Tibial artery (tissue), 4 donors: ENCODE results near the gene NGDN.

Experiments used
- DNase-seq, 2 donors: peaks; one replicate each; pipeline ENCODE4 v3.0.0-alpha.2; 2019
- H3K27ac ChIP-seq, 2 donors: fragments of 200-600 bp; sonication (generic) in 1 of 2; 1 replicate in 1 of 2; 2 replicates in 1 of 2; pipeline ENCODE4 v1.5.1; 2018 to 2019; ENCODE audit warnings: mild to moderate bottlenecking in 1 of 2
- H3K27me3 ChIP-seq, 2 donors: fragments of 200-600 bp; sonication (generic) in 1 of 2; one replicate each; pipeline versions ENCODE4 v1.5.1 to v1.6.0; 2016 to 2019
- H3K36me3 ChIP-seq, 3 donors: fragments of 200-600 bp; sonication (generic) in 2 of 3; one replicate each; pipeline ENCODE4 v1.5.1; 2016 to 2019; ENCODE audit warnings: mild to moderate bottlenecking in 2 of 3
- H3K4me1 ChIP-seq, 4 donors: fragments of 200-600 bp; sonication (generic) in 2 of 4; 1 replicate in 3 of 4; 2 replicates in 1 of 4; pipeline ENCODE4 v1.5.1; 2016 to 2019
- H3K4me3 ChIP-seq, 2 donors: fragments of 200-600 bp; sonication (generic) in 1 of 2; 1 replicate in 1 of 2; 2 replicates in 1 of 2; pipeline ENCODE4 v1.5.1; 2018 to 2019; ENCODE audit warnings: mild to moderate bottlenecking in 2 of 2
- H3K9me3 ChIP-seq, 3 donors: fragments of 200-600 bp; sonication (generic) in 1 of 3; one replicate each; pipeline ENCODE4 v1.5.1; 2016 to 2019
- intact Hi-C: fragments of 100-400 bp; cut with DNase I; formaldehyde crosslinking; loops from one replicate; pipeline ENCODE4 v1.15.0; 2023; ENCODE audit warnings: low total_unique reads
- TF ChIP-seq, protein P1 (sequence below), 2 experiments: fragments of 200-600 bp in 1 of 2; fragments of 450-650 bp in 1 of 2; IDR thresholded peaks; one replicate each; pipeline ENCODE4 v1.5.1; 2017 to 2019; ENCODE audit warnings: antibody characterized with exemption in 2 of 2, mild to moderate bottlenecking in 1 of 2, moderate library complexity in 1 of 2

NGDN gene

DNA sequence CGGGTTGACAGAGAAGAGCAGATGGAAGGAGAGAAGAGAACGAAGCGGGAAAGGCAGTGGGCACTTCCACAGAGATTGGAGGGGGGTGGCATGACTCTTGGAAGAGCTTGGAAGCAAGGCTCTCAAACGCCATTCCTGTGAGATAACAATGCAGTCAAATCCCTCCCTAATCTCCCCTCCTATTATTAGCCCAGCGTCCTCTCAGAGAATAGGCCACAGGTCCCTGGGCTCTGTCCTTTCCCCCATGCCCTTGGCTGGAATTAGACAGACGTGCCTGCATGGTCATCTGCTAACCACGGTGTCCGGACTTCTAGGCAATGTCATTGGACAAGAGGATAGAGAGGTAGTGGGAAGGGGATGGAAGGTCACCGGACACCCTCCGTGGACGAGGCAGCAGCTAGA lies 26.1 kb upstream of the NGDN start:
- H3K4me1 ChIP-seq = no peaks in the 10 kb centered on the region
- intact Hi-C loops = no loop called here
- peak in 1 of 2 donors; percentile 29 for DNase-seq

DNA sequence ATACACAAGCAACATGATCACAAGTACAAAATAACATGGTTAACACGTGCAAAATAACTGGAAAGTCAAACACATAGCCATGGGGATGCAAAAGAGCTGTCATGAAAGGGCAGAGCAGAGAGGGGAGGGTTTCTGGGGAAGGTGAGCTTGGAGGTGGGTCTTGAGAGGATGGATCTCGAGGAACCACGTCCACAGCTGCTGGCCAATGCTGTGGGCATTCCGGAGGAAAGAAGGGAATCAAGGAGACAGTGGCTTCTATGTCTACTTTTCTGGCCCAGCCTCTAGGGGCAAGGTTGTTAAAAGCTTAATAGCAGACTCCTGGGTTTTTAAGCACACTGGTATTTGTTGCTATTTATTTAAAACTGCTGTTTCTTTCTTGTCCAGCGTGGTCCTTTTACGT lies 25.6 kb upstream of the NGDN start:
- Histone ChIP-seq H3K9me3 (no peaks in the 10 kb centered on the region), H3K27me3 (peaks cover 0 to 7% of the 10 kb centered on the region in 2 donors), H3K4me3 (no peak overlapping the region), H3K4me1 (no peaks in the 10 kb centered on the region), H3K27ac (no peak overlapping the region), H3K36me3 (no peaks in the 10 kb centered on the region)
- no peak for DNase-seq
- TF ChIP-seq, protein P1, sequence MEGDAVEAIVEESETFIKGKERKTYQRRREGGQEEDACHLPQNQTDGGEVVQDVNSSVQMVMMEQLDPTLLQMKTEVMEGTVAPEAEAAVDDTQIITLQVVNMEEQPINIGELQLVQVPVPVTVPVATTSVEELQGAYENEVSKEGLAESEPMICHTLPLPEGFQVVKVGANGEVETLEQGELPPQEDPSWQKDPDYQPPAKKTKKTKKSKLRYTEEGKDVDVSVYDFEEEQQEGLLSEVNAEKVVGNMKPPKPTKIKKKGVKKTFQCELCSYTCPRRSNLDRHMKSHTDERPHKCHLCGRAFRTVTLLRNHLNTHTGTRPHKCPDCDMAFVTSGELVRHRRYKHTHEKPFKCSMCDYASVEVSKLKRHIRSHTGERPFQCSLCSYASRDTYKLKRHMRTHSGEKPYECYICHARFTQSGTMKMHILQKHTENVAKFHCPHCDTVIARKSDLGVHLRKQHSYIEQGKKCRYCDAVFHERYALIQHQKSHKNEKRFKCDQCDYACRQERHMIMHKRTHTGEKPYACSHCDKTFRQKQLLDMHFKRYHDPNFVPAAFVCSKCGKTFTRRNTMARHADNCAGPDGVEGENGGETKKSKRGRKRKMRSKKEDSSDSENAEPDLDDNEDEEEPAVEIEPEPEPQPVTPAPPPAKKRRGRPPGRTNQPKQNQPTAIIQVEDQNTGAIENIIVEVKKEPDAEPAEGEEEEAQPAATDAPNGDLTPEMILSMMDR (IDR thresholded peaks at IDR 0.05) = no peak
- intact Hi-C loops = no loop called here

More for the DNA sequence above, 26.1 kb upstream of the NGDN start:
- no peaks in the 10 kb centered on the region for H3K9me3 ChIP-seq
- H3K27me3 ChIP-seq = peaks cover 0 to 7% of the 10 kb centered on the region in 2 donors
- TF ChIP-seq, protein P1 (IDR thresholded peaks at IDR 0.05) = no peak
- no peak overlapping the region for H3K27ac ChIP-seq
- no peaks in the 10 kb centered on the region for H3K36me3 ChIP-seq
- H3K4me3 ChIP-seq = no peak overlapping the region

- intact Hi-C loops = no loop called here
- Histone ChIP-seq H3K4me1 (no peaks in the 10 kb centered on the region), H3K27me3 (peaks cover 0 to 8% of the 10 kb centered on the region in 2 donors), H3K27ac (no peak overlapping the region), H3K9me3 (no peaks in the 10 kb centered on the region), H3K4me3 (no peak overlapping the region), H3K36me3 (no peaks in the 10 kb centered on the region)
- TF ChIP-seq, protein P1 (IDR thresholded peaks at IDR 0.05) = no peak
- DNase-seq = no peak
These were observed 25.2 kb upstream of the NGDN start for GRCh38 chr14:23444314-23444713.

DNA sequence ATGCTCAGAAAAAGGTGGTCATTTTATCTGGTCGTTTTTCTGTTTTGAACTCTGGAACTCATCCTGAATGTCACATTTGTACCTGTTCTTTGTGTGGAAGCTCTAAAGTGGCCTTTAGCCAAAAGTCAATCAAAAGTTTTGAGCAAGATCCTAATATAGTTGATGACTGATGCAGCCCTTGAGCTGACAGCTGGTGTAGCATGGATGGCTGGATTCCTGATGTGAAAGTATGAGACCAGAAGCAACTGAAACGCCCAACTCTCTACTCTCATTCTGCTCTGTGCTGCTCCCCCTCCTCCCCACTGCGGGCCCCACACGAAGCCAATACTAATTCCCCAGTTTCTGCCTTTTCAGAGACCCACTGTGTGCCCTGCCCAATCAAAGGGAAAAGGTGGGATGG lies 23.7 kb upstream of the NGDN start:
- H3K27ac ChIP-seq = no peak overlapping the region
- intact Hi-C loops = no loop called here
- TF ChIP-seq, protein P1 (IDR thresholded peaks at IDR 0.05) = no peak

GRCh38 chr14:23446291-23446851 lies 23.1 kb upstream of the NGDN start:
- H3K27ac ChIP-seq = no peak overlapping the region
- no peaks in the 10 kb centered on the region for H3K4me1 ChIP-seq
- no peaks in the 10 kb centered on the region for H3K9me3 ChIP-seq
- DNase-seq = peak in 1 of 2 donors; percentile 55
- TF ChIP-seq, protein P1 (IDR thresholded peaks at IDR 0.05) = no peak
- no peak overlapping the region for H3K4me3 ChIP-seq
- intact Hi-C loops = no loop called here
- H3K36me3 ChIP-seq = no peaks in the 10 kb centered on the region
- peaks cover 0 to 12% of the 10 kb centered on the region in 2 donors for H3K27me3 ChIP-seq

More for the DNA sequence above, 23.7 kb upstream of the NGDN start:
- Histone ChIP-seq H3K9me3 (no peaks in the 10 kb centered on the region), H3K36me3 (no peaks in the 10 kb centered on the region), H3K4me1 (no peaks in the 10 kb centered on the region), H3K4me3 (no peak overlapping the region), H3K27me3 (peaks cover 0 to 12% of the 10 kb centered on the region in 2 donors)
- no peak for DNase-seq
